HG03469 (cell line): ENCODE data around the gene SAMMSON.

Experiments
- ATAC-seq: cut with Tn5 transposase; IDR thresholded peaks from one replicate; pipeline ENCODE4 v1.9.1; 2021; ENCODE audit warnings: mild to moderate bottlenecking, moderate library complexity, moderate number of reproducible peaks; ENCODE audit not compliant: unreplicated experiment

Gene SAMMSON

DNA sequence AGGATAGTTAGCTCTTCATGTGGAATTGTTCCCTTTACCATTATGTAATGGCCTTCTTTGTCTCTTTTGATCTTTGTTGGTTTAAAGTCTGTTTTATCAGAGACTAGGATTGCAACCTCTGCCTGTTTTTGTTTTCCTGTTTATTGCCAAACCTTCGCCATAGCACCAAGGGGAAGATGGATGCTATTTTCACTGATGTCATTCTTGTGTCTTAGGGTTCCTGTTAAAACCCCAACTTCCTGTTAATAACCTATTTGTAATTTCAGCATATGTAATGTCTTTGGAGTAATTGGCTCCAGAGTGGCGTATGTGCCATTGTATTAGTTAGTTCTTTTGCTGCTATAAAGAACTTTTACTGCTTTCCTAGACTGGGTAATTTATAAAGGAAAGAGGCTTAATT, 10.8 kb downstream of the SAMMSON start:
- ATAC-seq, result no peak

DNA sequence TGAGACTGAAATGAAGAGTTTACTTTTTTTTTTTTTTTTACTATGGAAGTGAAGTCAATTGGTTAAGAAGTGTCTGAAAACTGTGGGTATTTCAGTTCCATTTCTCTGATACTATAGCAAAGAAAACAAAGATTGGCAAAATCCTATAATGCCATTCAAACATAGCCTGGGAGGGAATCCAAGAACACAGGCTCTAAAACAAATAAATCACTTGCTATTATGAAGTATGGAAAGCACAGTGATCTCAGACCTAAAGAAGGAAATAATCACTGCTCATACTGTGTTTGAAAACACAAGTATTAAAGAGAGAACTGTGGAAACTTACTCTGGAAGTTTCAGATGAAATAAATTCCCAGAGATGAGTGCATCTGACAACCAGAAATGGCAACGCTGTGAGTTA, 12.0 kb downstream of the SAMMSON start:
- ATAC-seq, result no peak

DNA sequence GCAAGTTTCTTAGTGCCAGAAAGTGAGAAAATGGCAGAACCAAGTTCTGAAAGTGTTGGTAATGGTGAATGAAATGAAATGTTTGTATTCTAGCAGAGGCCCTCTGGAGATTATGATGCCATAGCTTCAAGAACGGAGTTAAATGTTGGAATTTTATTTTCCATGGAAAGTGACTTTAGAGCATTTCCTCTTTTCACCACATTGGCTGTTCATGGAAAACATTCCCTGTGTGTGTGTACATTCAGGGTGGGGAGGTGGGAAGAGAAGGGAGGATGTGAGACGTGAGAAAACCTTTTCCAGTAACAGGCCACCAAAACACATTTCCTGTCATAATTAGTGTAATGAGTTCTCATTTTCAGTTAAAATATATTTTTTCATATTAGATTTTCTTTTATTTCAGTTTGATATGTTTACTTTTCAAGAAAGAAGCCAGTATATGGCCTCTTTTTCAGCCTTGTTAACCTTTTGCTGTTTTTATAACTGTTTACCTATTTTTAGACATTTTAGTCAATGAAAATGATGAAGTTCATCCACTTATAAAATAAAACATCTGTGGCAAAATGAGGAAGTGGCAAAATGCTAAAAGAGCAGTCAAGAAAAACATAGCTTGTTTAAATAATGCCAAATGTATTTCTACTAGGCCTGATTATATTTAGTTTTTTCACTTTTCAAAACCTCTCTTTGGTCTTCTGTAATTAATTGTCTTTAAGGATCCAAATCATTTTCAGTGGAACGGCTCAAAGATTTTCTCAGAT, 21.6 kb downstream of the SAMMSON start:
- ATAC-seq, result no peak

DNA sequence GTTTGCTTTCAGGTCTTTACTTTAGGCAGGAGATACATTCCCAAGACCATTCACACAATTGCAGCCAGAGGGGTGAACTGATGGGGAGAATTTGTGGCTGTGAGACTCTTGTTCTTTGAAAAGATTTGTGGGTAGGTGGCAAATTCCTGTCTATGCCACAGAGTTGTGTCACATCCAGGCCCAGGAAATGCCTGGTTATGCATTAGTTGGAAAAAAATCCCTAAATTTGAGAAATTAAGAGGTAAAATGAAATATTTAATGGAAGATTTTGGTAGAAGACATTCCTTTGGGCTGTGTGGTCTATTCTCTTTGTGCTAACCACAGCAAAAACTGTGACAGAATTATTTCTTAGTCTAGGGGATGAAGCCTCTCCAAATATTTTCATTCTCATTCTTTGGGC, 28.8 kb downstream of the SAMMSON start:
- ATAC-seq, result no peak

DNA sequence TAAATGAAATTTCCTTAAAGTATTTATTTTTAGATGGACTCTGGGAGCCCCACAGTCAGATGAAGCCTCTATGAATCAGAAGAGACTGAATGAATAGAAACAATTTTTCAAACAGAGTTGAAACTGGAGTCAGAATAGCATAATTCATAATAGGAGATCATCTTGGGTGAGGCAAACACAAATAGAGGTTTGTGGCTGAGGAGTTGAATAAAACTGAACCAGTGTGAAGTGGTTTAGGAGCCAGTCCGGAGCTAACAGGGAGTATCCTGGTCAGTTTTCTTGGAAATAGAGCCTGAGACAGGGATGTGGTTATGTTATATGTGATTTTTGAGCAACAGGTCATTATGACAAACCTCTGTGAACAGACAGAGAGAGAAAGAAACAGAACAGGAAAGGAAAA, 39.2 kb downstream of the SAMMSON start:
- ATAC-seq, result no peak

DNA sequence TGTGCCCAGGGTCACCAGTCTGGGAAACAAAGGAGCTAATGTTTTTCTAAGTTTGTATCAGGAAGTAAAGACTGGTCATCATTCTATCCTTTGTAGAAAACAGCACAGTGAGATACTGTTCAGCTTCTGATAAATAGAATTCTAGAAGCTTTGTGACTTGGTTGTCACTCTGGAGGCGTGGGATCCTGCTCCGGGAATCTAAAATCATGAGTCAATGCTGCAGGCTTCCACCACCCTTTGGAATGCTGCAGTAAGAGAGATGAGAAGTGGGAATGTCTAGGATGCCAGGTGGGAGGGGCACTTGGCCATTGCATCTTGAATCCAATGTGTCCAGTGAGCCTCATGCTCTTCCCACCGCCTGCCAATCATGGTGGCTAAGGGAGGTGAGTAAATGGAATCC, 40.9 kb downstream of the SAMMSON start:
- ATAC-seq, result no peak

DNA sequence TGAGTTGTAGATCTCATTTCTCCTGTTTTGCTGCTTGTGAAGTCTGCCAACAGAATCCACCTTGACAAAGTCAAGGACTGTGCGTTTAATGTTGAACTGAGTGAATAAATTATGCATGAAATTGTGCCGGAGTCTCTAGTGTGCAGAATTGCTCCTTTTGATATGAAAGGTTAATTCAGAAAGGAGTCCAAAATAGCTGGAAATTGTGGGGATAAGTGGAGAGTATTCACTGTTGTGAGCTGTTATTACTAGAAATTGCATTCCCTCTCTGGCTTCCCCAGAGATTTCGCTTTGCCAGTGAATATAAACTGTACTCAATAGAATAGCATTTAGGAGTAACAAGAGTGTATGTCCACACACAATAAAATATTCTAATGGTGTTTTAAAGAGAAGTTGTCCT, 43.1 kb downstream of the SAMMSON start:
- no peak for ATAC-seq

DNA sequence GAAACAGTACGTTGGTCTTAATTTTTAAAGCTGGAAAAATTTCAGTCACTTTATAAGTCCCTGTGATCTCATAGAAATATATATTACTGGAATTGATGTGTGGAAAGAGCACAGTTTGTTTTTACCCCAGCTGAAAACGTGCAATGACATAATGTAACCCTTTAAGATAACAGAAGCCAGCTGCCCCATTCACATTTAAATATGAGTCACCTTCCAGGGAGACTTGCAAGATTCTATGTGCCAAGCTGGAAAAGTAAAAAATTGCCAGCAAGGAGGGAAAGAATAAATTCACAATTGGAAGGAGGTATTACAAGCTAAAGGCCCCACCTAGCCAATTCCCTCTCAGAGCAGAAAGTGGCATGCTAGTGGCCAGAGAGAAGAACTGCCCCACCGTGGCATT, 50.2 kb downstream of the SAMMSON start:
- no peak for ATAC-seq

DNA sequence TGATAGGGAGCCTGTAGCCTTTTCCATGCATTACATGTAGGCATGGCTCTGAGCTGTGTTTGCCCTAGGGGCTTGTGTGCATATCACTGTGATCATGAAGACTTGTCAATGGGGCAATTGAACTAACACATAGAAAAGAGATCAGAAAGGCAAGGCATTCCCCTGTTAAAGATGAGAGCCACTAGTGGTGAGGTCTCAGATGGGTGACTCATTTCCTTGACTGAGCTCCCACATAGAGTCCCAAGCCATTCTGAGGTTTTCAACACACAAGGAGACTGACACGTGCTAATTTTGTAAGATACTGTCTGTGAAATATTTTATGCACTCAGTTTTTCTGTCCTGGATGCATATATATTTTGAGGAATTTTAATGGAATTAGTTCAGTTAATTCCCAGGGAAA, 53.8 kb downstream of the SAMMSON start:
- no peak for ATAC-seq

DNA sequence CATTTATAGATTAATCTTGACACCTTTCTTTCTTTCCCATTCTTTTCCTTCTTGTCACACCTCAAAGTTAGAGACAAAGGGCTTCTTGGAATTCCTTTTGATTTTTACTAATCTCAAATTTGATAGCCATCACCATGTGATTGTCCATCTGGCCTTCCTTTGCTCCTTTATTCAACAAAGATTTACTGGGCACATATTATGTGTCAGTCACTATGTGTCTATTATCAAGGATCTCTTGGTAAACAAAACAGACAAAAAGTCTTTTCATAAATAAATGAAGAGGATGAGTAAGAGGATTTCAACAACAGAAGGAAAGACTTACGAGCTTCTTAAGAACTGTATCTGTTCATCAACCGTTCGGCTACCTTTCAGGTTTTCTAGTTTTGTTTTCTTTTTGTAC, 56.5 kb downstream of the SAMMSON start:
- no peak for ATAC-seq

DNA sequence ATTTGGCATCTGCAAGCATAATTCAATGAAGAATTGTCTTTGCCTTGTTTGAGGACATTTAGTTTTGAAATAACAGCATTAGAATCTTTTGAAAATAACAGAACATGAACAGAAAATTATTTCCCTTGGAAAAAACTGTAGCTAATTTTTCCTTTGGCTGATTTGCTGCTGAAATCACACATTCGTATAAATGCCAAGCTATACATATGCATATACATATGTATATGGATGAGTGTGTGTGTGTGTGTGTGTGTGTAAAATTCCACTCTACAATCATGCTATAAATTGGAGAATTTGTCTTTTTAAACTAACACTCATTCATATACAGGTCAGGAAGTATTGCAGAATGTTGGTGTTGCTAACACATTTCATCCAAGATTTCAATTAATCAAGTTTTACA, 57.9 kb downstream of the SAMMSON start:
- ATAC-seq, result no peak

DNA sequence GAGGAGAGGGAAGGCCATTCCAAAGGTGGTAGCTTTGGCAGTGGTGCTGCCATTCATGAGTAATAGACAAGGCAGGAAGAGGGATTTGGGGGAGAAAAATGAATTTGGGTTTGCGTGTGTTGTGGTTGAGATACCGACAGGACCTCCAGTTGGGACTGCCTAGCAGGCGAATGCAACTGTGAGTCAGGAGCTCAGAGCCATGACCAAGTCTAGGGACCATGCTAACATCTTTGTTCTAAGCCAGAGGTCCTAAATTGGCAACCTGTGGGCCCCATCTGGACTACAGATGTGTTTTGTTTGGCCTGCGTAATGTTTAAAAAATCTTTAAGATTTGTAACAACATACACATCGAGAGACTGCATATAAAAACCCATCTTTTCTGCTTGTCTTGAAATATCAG, 61.6 kb downstream of the SAMMSON start:
- no peak for ATAC-seq

DNA sequence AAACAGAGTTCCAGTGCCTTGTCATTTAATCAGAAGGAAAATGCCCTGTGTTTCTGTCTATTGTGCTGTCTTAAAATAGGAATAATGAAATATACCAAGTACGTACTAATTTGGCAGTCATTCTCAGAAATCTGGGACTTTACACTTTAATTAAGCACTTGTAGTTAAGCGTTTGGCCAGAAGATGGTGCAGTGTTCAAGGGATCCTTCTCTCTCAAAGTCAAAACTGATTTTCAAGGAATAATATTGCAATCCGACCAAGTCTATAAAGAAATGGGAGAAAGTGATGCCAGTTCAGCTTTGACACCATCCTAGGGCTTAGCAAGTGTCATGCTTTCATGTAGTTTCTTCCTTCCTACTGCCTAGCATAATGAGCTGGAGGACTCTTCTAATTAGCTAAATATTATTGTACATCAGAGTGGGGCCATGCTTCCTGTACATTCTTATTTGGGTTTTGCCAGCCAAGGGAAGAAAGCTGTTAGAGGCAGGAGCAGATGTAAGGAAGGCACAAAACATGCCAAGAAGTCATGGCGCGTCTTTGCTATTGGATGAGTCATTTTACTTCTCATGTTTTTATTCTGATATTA, 64.8 kb downstream of the SAMMSON start:
- no peak for ATAC-seq

DNA sequence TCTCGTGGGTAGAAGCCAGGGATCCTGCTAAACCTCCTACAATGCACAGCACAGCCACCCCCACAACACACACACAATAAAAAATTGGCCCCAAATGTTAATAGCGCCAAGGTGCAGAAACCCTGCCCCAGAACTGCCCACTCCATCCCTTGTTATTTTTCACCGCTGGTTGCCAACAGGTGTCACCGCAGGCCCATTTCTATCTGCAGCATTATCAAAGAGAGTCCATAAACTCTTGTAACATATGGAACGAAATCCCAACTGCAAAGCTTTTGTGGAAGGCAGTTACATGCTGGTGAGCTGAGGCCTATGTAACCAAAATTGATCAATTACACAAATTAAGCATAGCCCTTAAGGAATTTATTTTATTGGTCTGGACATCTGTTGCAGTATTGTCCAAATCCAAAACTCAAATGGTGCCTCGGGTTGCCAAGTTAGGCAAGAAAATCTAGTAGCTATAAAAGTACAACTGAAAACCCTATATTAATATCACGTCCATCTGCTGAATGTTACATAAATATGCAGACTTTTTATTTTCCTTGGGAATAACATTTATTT, 66.2 kb downstream of the SAMMSON start:
- no peak for ATAC-seq

DNA sequence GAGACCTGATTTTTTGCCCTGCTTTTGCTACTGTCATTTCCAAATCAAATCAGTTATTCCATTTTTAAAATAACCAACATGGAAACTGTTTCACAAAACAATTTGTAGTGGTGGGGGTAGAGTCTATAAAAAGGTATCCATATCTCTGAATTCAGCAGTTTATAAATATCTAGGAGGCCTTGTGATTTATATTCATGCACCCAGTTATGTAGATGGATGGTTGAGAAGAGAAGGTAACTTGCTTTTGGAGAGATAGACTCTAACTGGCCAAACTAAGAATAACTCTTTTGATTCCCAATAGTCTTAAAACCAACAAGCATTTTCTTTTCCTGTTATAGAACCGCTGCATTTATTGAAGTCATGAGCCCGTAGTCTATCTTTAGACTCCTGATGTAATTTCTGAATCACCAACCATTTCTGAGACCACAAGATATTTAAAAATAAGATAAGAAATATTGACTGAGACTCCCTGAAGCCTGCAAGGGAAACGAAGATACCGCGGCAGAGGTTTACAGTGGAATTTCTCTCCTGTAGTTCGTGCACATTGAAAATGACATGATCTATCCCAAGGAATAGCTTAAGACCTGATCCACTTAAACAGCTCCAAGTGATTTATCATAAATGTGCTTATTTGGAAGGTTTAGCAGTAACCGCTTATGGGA, 68.5 kb downstream of the SAMMSON start:
- no peak for ATAC-seq

DNA sequence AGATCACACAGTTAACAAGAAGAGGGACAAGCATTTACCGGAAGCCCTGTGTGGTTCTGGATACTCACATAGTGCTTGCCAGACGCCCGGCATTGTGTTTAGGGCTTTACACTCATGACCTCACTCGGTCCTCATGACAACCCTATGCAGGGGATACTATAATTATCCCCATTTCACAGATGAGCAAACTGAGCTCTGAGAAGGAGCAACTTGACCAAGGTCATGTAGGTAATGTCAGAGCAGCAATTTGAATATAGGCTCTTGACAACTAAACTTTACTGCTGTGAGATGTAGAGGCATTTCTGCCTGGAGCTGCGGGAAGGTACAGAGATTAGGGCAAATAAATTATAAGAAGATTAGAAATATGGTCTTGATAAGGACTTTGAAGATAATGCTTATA, 70.0 kb downstream of the SAMMSON start:
- ATAC-seq, result no peak

DNA sequence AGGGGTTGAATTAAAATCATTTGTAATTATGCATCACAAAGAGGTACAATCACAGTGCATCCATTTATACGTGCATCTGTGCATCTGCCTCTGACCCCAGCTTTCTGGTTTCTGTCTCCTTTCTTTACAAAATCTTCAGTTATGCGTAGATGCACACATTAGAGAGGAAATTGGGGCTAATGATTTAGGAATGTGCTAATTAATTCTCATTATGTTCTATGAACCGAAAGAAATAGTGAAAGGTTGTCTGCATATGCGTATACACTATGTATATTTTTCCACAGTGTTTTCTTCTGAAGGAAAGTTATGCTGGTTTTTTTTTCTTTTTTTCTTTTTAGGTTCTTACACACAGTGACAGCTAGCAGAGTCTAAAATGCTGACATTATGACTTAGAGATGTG, 71.6 kb downstream of the SAMMSON start:
- ATAC-seq, result no peak

DNA sequence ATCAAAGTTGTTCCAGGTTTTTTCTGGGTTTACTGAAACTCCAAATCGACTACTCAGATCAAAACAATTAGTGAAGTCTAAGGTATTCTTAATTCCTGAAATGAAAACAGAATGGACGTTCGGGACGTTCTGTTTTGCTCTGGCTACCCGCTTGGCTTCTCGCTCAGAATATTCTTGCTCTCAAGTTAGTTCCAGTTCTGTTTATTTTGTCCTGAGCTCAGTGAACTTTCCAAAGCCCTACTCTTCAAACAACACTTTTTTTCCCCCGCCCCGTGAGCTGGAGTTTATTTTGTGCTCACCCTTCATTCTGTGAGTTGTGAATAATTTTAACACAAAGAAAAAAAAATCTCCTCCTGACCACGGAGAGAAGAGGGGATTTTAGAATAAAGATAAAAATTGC, 72.6 kb downstream of the SAMMSON start:
- ATAC-seq, result no peak

DNA sequence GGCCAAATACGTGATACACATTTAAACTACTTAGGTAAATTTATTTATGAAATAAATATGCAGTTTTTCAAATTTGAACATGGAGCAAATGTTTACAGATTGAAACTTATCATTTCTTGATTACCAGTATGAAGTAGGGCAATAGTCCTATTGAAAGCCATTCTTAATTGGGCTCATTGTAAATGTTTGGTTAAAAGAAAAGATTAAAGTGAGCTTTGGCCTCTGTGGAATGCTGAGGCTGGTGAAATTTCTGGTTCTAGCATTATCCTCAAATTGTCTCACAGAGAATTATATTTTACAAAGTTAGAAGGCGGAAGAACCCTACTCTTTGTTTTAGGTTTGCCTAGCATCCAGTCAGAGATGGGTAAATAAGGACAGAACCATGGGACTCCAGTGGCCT, 73.2 kb downstream of the SAMMSON start:
- ATAC-seq, result no peak

DNA sequence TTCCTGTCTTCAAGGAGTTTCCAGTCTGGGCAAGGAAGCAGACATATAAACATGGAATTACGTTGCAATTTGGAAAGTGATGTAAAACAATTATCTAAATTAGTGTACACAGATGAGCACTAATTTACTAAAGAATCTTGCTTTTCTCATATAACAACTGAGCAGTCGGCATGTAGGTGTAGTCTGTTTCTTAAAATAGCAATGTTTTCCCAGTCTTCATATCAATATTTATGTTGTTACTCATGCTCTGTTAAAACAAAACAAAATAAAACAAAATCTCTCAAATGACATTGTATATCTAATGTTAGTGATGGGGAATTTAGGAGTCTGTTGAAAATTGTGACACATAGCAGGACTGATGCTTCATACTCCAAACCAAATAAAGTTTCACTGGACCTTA, 75.6 kb downstream of the SAMMSON start:
- no peak for ATAC-seq

DNA sequence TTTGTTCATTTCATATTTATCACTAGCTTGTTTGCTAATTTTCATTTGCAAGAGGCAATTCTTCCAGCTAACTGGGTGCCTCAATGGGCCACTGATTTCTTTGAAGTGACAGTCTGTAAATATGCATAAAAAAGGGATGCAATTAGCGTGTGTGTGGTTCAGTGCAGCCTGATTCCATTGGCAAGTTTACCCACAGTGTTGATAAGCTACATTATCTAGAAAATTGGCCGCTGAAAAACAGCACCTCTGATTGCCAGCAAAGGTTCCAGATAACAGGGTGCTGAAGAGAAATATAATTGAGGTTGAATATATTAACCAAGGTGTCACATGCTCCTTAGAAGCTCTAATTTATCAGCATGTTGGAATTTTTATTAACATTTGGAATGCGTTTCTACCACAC, 76.9 kb downstream of the SAMMSON start:
- no peak for ATAC-seq

DNA sequence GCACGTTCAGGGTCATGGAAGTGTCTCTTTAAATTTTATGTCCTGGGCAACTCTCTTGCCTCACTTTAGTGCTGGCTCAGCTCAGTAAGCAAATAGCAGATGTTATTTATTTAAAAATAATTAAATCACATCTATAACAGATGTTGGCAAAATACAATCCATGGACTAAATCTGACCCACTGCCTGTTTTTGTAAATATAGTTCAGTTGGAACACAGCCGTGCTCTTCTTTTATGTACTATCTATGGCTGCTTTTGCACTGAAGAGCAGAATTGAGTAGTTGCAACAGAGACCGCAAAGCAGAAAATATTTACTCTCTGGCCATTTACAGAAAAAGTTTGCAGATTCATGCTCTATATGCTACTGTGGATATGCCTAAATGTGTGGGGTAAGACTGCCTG, 79.2 kb downstream of the SAMMSON start:
- ATAC-seq, result no peak
